Activated naive CD8-positive, alpha-beta T cell treated with anti-CD3 and anti-CD28 coated beads, Interleukin-2, amount 50 U/mL, for 24 hours (primary cell): ENCODE measurements around the gene PHC2.
A peak's percentile ranks its signal among the peaks of the same experiment; 100 is the strongest.

Experiments
- ATAC-seq: fragments of 150-1000 bp; cut with Tn5 transposase; one replicate; pipeline ENCODE4 v1.10.0; 2021
- DNase-seq: peaks from one replicate; pipeline ENCODE4 v3.0.0; 2021
- H3K27ac Mint-ChIP-seq: one replicate; pipeline ENCODE4 v1.8.0; 2021; ENCODE audit warnings: mild to moderate bottlenecking, mixed read lengths
- H3K27me3 Mint-ChIP-seq: one replicate; pipeline ENCODE4 v1.8.0; 2021; ENCODE audit warnings: mixed read lengths
- H3K36me3 Mint-ChIP-seq: one replicate; pipeline ENCODE4 v1.8.0; 2021; ENCODE audit warnings: low read depth, mixed read lengths
- H3K4me1 Mint-ChIP-seq: one replicate; pipeline ENCODE4 v1.8.0; 2021; ENCODE audit warnings: mixed read lengths
- H3K4me3 Mint-ChIP-seq: one replicate; pipeline ENCODE4 v1.8.0; 2021; ENCODE audit warnings: mild to moderate bottlenecking, moderate library complexity, mixed read lengths
- H3K9me3 Mint-ChIP-seq: one replicate; pipeline ENCODE4 v1.8.0; 2021; ENCODE audit warnings: mixed read lengths

Gene PHC2

GRCh38 chr1:33329600-33330305, 101.1 kb downstream of the PHC2 start:
- Mint-ChIP-seq H3K36me3 (peaks cover 28% of the 10 kb centered on the region), H3K27ac (no peak overlapping the region), H3K4me3 (no peak overlapping the region), H3K27me3 (no peaks in the 10 kb centered on the region), H3K9me3 (no peaks in the 10 kb centered on the region), H3K4me1 (no peaks in the 10 kb centered on the region)
- ATAC-seq (no peak), DNase-seq (no peak)

GRCh38 chr1:33328817-33329216, 102.1 kb downstream of the PHC2 start:
- no peaks in the 10 kb centered on the region for H3K27me3 Mint-ChIP-seq
- H3K9me3 Mint-ChIP-seq: no peaks in the 10 kb centered on the region
- H3K4me1 Mint-ChIP-seq: no peaks in the 10 kb centered on the region
- ATAC-seq (no peak), DNase-seq (no peak)
- peak overlapping the region; percentile 41 for H3K27ac Mint-ChIP-seq
- H3K4me3 Mint-ChIP-seq: no peak overlapping the region
- H3K36me3 Mint-ChIP-seq: peaks cover 28% of the 10 kb centered on the region

- no peaks in the 10 kb centered on the region for H3K4me1 Mint-ChIP-seq
- peaks cover 24% of the 10 kb centered on the region for H3K36me3 Mint-ChIP-seq
- H3K27me3 Mint-ChIP-seq: no peaks in the 10 kb centered on the region
- DNase-seq: no peak
- peak; percentile 41 for ATAC-seq
- no peak overlapping the region for H3K4me3 Mint-ChIP-seq
- H3K27ac Mint-ChIP-seq: no peak overlapping the region
- no peaks in the 10 kb centered on the region for H3K9me3 Mint-ChIP-seq
Measured at GRCh38 chr1:33327587-33328325, 103.1 kb downstream of the PHC2 start.

GRCh38 chr1:33326785-33327184, 104.1 kb downstream of the PHC2 start:
- no peak overlapping the region for H3K27ac Mint-ChIP-seq
- no peaks in the 10 kb centered on the region for H3K9me3 Mint-ChIP-seq

GRCh38 chr1:33324677-33325575, 106.0 kb downstream of the PHC2 start:
- no peak for DNase-seq
- no peaks in the 10 kb centered on the region for H3K27me3 Mint-ChIP-seq
- peaks cover 24% of the 10 kb centered on the region for H3K36me3 Mint-ChIP-seq
- ATAC-seq: no peak
- no peaks in the 10 kb centered on the region for H3K9me3 Mint-ChIP-seq
- no peaks in the 10 kb centered on the region for H3K4me1 Mint-ChIP-seq
- no peak overlapping the region for H3K27ac Mint-ChIP-seq
- H3K4me3 Mint-ChIP-seq: no peak overlapping the region

More at GRCh38 chr1:33326785-33327184, 104.1 kb downstream of the PHC2 start:
- Mint-ChIP-seq H3K36me3 (peaks cover 24% of the 10 kb centered on the region), H3K4me1 (no peaks in the 10 kb centered on the region), H3K27me3 (no peaks in the 10 kb centered on the region), H3K4me3 (no peak overlapping the region)
- no peak for DNase-seq
- ATAC-seq: no peak

GRCh38 chr1:33323663-33324477, 107.0 kb downstream of the PHC2 start:
- no peak overlapping the region for H3K4me3 Mint-ChIP-seq
- no peak overlapping the region for H3K27ac Mint-ChIP-seq
- DNase-seq (no peak), ATAC-seq (no peak)
- H3K27me3 Mint-ChIP-seq: no peaks in the 10 kb centered on the region
- no peaks in the 10 kb centered on the region for H3K9me3 Mint-ChIP-seq
- H3K36me3 Mint-ChIP-seq: peaks cover 15% of the 10 kb centered on the region
- no peaks in the 10 kb centered on the region for H3K4me1 Mint-ChIP-seq

GRCh38 chr1:33322870-33323585, 107.9 kb downstream of the PHC2 start:
- Mint-ChIP-seq H3K36me3 (peaks cover 10% of the 10 kb centered on the region), H3K4me1 (no peaks in the 10 kb centered on the region), H3K9me3 (no peaks in the 10 kb centered on the region), H3K4me3 (no peak overlapping the region), H3K27ac (no peak overlapping the region), H3K27me3 (no peaks in the 10 kb centered on the region)
- ATAC-seq (no peak), DNase-seq (no peak)

GRCh38 chr1:33322109-33322508, 108.8 kb downstream of the PHC2 start:
- H3K4me1 Mint-ChIP-seq: no peaks in the 10 kb centered on the region
- no peak for DNase-seq
- H3K27me3 Mint-ChIP-seq: no peaks in the 10 kb centered on the region
- H3K9me3 Mint-ChIP-seq: no peaks in the 10 kb centered on the region
- no peak for ATAC-seq
- no peak overlapping the region for H3K27ac Mint-ChIP-seq
- H3K36me3 Mint-ChIP-seq: peaks cover 10% of the 10 kb centered on the region
- H3K4me3 Mint-ChIP-seq: no peak overlapping the region

GRCh38 chr1:33321178-33321577, 109.7 kb downstream of the PHC2 start:
- Mint-ChIP-seq H3K9me3 (no peaks in the 10 kb centered on the region), H3K4me3 (no peak overlapping the region), H3K36me3 (peaks cover 10% of the 10 kb centered on the region), H3K27me3 (no peaks in the 10 kb centered on the region), H3K27ac (no peak overlapping the region), H3K4me1 (no peaks in the 10 kb centered on the region)
- ATAC-seq (no peak), DNase-seq (no peak)

- no peaks in the 10 kb centered on the region for H3K27me3 Mint-ChIP-seq
- H3K36me3 Mint-ChIP-seq: peaks cover 5% of the 10 kb centered on the region
- H3K9me3 Mint-ChIP-seq: no peaks in the 10 kb centered on the region
- DNase-seq (no peak), ATAC-seq (no peak)
- H3K27ac Mint-ChIP-seq: no peak within 1 kb of the TSS
- H3K4me1 Mint-ChIP-seq: peaks cover 3% of the 10 kb centered on the region
- no peak within 1 kb of the TSS for H3K4me3 Mint-ChIP-seq
Measured at GRCh38 chr1:33320619-33321165, 110.2 kb downstream of the PHC2 start, which contains the start of gene A3GALT2. A3GALT2 (minus strand) TSS chr1:33321098; CDS start chr1:33321098, 0 bp downstream.

GRCh38 chr1:33319949-33320618, 110.8 kb downstream of the PHC2 start:
- Mint-ChIP-seq H3K27ac (no peak overlapping the region), H3K27me3 (no peaks in the 10 kb centered on the region), H3K36me3 (peaks cover 2% of the 10 kb centered on the region), H3K4me3 (no peak overlapping the region), H3K9me3 (no peaks in the 10 kb centered on the region), H3K4me1 (peaks cover 6% of the 10 kb centered on the region)
- peak; percentile 18 for ATAC-seq
- DNase-seq: no peak

GRCh38 chr1:33319186-33319948, 111.5 kb downstream of the PHC2 start:
- Mint-ChIP-seq H3K36me3 (no peaks in the 10 kb centered on the region), H3K27ac (no peak overlapping the region), H3K27me3 (no peaks in the 10 kb centered on the region)

More at GRCh38 chr1:33319186-33319948, 111.5 kb downstream of the PHC2 start:
- Mint-ChIP-seq H3K4me3 (no peak overlapping the region), H3K4me1 (peaks cover 6% of the 10 kb centered on the region), H3K9me3 (no peaks in the 10 kb centered on the region)
- DNase-seq (no peak), ATAC-seq (no peak)
